SH-SY5Y (cell line): ENCODE measurements around the gene PPP1R37.

ENCODE experiments used
- GATA2 ChIP-seq: IDR thresholded peaks from 2 replicates; pipeline ENCODE4 v1.6.1; 2011; ENCODE audit warnings: mild to moderate bottlenecking, low read depth, low read length
- GATA3 ChIP-seq: IDR thresholded peaks from 2 replicates; pipeline ENCODE4 v1.6.1; 2011; ENCODE audit warnings: low read depth, mild to moderate bottlenecking, low read length, moderate library complexity

DNA sequence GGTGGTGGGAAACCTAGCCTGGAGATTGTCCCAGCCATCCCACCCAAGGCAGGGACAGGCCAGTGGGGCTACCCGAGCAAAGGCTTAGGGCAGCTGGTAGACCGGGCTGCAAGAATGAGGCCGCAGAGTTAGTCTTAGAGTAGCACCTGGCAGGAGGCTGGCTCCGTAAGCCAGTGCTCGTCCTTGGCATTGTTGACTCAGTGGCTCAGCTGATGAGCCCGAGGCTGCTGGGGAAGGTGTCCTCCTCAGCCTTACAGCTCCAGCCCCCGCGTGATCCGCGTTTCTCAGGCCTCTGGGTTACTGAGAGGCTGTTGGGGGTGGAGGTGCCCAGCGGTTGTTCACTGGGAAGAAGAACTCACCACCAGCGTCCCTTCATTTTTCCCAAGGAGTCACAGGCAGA, 24.7 kb downstream of the PPP1R37 start:
- no peak for TF ChIP-seq GATA2
- TF ChIP-seq GATA3, result no peak
